Activated gamma-delta T cell (primary cell): ENCODE data around the gene ZNF398.

Source experiments
- DNase-seq: peaks from one replicate; lab custom pipeline; 2025; lab: John Stamatoyannopoulos, UW

Gene ZNF398

DNA sequence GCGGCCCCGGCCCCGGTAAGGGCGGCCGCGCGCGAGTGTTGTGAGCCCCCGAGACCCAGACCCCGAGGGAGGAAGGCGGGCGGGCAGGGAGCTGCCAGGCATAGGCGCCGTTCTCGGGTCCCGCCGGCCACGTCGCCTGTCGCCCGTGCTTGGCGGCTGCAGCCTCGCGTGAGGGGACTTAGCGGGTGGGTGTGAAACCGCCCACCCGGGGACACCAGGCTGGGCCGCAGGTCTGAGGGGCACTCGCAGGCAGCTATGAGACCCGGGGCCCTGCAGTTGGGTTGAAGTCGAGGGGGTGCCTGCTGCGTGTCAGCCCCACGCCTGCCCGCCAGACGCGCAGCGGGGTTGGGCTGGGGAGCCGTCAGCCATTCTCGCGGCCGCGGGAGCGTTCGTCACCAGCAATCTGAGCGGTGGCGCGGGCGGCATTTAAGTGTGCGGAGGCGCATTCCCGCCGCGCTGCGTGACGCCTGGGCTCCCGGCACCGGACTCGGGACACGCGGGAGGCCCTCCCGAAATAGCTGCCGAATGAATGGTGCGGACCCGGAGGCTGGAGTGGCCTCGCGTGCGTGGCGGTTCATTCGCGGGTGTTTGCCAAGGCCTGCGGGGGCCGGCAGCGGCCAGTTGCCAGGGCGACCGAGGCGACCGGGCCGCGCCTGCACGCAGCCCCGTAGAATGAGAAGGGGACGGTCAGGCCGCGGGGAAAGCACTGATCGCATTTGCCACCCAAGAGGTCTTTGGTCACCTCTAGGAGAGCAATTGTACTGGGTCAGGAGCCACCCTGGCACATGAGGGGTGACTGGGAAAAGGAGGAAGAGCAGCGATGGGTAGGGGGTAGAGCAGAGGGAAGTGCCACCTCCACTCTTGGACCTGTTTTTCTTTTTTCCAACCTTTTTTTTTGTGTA, 750 bp downstream of the ZNF398 start:
- DNase-seq = peak; percentile 65

DNA sequence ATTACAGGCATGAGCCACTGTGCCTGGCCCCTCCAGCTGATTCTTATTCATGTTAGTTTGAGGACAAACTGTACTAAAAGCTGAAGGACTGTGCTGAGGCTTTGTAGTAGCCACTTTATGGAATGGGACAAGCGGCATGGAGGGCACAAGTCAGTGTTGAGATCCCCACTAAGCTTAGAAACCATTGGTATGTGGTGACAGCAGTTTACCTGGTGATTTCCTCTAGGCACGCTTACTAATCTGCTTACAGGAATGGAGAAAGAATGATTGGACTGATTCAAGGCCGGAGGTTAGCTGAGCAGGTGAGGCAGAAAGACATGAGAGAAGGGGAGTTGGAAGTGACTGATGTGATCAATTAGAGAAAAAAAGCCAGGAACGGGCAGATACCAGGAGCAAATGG, 3.7 kb downstream of the ZNF398 start:
- DNase-seq = no peak

DNA sequence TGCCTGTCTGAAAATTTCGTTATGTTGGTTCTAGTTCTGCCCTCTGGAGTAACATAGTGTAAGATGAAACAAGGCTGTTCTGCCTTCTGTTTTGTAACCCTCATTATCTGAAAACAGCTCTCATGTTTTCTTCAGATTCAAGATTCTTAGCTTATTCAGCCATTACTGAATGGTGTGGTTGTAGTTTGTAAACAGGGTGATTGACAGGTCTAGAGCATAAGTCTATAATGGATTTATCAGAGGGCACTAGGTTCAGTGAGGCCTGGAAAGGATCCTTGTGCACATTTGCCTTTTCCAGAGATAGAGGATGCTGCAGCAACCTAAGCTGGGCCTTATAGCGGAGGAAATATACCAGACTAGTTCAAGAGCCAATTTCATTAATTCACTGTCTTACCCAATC, 6.1 kb downstream of the ZNF398 start:
- no peak for DNase-seq

DNA sequence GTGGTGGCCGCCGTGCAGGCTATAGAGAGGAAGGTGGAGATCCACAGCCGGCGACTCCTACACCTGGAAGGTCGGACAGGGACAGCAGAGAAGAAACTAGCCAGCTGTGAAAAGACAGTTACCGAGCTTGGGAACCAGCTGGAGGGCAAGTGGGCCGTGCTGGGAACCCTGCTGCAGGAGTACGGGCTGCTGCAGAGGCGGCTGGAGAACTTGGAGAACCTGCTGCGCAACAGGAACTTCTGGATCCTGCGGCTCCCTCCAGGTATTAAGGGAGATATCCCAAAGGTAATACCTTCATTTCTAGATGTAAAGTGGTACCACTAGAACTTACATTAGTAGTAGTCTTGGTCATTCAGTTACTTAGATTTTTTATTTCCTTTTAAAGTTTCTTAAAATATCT, 6.8 kb downstream of the ZNF398 start:
- DNase-seq = no peak

DNA sequence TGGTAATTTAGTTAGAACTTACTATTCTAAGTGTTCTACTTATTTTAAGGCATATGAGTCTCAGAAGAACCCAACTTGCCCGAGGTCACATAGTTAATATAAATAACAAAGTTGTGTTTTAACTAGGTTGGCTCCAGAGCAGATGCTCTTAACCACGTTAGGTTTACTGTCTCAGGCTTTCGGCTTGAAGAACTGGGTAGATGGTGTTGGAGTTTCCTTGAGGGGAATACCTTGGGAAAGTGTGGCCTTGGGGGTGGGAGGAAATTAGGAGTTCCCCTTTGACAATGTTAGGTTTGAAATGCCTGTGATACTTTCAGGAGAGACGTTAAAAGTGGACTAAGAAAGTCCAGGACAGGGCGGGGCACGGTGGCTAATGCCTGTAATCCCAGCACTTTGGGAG, 9.6 kb downstream of the ZNF398 start:
- DNase-seq = no peak

DNA sequence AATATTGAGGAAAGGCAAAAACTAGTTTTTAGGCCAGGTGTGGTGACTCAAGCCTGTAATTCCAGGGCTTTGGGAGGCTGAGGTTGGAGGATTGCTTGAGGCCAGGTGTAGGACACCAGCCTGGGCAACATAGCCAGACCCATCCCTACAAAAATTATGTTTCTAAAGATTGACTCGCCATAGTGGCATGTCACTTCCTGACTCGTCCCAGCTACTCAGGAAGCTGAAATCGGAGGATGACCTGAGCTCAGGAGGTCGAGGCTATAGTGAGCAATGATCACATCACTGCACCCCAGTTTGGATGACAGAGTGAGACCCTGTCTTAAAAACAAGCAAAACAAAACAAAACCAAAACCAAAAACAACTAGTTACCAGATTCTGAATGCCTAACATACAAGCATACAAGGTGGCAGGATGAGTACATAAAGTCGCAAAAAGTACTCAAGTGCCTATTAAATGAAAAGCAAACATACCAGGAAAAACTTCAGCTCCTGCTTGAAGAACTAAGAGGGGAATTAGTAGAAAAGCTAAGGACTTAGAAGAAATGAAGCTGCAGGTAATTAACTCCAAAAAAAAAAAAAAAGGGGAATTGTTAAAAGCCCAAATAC, 14.1 kb downstream of the ZNF398 start:
- no peak for DNase-seq

DNA sequence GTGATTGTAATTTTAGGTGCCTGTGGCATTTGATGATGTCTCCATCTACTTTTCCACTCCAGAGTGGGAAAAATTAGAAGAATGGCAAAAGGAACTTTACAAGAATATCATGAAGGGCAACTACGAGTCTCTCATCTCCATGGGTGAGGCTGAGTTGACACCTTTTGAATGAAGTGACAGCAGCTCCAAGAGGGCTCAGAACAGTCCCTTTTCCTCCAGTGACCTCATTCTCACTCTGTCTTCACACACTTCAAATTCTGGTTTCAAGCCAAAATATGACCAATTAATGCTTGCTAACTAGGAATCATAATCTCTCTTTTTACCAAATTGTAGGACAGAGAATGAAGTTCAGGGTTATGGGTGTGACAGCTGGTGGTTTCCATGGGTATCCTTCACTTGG, 18.9 kb downstream of the ZNF398 start:
- no peak for DNase-seq

DNA sequence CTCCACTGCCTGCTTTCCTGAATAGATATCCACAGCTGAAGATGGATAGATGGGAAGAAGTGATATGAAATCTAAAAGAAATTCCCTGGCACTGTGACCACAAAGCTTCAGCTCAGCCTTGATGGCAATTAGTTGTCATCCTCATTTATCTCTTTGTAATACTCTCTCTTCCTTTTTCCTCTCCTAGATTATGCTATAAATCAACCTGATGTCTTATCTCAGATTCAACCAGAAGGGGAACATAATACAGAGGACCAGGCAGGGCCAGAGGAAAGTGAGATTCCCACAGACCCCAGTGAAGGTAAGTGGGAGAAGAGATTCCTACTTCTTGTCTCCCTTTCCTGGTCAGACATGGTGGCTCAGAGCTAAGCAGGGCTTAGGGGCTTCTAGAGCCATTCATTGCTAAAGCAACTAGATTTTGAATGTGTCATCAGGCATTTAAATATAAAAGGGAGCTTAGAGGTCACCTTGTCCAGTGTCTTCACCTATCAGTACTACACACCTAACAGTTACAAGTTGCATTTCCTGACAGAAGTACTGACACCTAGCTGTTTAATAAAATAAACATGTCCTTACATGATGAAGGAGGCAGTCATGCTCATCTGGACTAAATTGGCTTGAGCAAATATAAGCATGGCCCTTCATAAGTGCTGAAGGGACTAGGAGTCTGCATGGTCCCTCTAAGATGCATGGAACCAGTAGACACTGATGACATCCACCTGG, 19.5 kb downstream of the ZNF398 start:
- DNase-seq = no peak

DNA sequence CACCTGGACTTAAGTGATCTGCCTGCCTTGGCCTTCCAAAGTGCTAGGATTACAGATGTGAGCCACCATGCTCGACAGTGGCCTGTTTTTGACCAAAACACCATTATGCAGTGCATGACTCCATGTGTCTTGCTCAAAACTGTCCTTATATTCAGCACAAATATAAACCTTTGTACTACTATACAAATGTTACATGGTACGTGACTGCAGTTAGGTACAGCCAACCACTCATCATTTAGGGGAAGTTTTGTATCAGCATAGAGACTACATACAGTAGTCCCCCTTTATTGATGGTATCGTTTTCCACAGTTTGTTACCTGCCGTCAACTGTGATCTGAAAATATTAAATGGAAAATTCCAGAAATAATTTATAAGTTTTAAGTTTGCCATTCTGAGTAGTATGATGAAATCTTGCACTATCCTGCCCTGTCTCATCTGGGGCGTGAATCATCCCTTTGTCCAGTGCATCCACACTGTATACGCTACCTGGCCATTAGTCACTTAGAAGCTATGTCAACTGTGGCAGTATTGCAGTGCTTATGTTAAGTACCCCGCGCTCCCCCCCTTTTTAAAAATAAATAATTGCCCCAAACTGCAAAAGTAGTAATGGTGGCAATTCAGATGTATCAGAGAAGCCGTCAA, 24.8 kb downstream of the ZNF398 start:
- DNase-seq = no peak

DNA sequence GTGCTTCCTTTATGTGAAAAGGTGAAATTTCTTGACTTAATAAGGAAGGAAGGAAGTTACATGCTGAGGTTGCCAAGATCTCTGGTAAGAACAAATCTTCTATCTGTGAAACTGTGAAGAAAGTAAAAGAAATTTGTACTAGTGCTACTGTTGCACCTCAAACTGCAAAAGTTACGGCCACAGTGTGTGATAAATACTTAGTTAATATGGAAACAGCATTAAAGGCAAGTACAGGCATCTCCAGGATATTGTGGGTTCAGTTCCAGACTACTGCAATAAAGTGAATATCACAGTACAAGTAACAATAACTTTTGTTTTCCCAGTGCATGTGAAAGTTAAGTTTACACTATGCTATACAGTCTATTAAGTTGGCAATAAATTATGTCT, 25.3 kb downstream of the ZNF398 start:
- no peak for DNase-seq

DNA sequence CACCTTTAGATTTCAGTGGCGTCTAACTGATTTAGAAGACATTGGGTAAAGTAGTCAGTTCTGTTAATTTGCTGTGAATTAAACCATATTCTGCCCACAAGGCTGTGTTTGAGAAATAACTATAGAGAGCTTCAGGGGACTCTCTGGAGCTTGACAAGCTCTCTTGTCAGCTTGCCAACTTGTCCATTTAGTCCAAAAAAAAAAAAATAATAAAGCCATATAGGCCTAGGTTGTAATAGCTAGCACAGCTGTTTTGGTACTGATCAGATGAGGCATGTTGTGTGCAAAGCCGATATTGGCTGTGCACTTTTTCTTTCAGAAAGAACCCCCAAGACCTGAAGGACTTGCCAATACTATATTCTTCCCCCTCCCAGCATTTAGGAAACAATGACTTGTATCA, 27.9 kb downstream of the ZNF398 start:
- DNase-seq = no peak

DNA sequence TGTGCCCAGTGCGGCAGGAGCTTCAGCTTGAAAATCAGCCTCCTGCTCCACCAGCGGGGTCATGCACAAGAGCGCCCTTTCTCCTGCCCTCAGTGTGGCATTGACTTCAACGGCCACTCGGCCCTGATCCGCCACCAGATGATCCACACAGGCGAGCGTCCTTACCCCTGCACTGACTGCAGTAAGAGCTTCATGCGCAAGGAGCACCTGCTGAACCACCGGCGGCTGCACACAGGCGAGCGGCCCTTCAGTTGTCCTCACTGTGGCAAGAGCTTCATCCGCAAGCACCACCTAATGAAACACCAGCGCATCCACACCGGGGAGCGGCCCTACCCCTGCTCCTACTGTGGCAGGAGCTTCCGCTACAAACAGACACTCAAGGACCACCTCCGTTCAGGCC, 32.0 kb downstream of the ZNF398 start:
- no peak for DNase-seq

DNA sequence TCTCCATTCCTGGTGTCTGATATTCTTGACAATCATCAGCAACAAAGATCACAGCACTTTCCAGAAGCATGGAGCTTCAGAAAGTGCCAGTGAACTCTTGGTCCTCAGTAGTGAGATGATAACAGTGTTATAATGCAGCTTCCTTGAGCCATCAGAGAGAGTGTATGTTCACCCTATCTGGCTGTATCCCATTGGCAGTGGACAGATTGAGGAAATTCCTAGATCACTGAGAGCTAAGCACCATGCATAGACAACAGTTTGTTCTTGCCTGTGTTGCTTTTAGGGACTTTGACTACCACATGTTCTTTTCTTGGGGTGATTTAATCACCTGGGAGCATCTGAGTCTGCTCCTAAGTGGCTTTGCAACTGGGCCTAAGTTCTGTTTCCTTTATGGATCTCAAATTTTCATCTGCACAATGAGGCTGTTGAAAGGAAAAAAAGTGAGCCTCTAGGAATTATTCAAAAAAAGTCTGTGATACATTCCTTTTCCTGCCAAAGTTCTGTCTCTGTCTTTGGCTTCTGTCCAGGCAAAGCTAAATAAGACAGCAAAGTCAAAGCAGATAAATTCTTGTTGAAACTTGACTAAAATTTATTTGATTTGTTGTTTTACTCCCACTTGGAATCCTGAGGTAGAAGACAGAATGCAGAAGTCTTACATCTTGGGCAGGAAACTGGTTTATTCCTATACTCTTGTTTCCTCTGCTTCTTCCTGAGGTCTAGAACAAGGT, 33.6 kb downstream of the ZNF398 start:
- no peak for DNase-seq

DNA sequence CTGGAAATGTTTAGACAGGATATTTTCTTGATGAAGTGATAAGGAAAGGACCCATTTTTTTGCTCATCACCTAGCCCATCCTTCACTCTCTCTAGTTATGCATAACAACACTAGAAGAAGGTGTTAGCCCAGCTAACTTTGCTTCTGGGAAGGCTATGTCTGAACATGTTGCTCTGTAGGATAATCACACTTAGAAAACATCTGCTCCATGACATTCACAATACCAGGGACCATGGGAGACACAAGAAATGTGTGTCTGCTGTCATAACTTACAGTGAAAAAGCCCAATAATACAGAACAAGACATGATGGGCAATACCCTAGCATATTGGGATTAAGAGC, 34.2 kb downstream of the ZNF398 start:
- DNase-seq = no peak

DNA sequence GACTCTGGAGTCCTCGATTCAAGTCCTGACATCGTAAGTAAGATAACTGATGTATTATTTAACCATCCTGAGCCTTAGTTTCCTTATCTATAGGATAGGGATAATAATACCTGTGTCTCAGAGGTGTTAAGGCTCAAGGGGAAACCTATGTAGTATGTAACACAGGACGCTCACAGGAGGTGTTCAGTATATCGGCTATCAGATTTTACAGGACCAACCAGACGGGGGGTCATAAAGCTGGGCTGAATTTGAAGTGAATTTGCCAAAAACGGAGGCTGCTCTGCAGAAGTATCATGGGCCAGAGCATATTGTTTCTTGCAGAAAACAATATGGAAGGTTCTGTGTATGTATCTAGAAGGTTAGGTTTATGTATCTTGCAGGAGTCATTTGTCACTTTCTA, 37.0 kb downstream of the ZNF398 start:
- no peak for DNase-seq

DNA sequence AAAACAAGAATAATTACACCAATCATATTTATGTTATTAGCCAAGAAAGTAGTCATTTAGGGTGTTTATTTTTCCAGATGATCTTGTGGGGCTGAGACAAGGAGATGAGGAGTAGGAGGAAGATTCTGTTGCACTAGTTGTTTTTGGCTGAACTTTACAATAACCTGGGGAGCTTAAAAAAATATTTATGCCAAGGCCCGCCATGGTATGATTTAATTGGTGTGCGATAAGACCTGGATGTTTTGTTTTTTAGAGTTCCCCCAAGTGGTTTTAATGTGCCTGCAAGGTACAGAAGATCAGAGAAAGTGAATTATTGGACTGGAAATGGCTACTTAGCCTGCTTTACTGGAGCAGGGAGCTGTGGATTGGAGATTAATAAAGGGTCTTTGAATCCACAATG, 41.0 kb downstream of the ZNF398 start:
- DNase-seq = no peak

DNA sequence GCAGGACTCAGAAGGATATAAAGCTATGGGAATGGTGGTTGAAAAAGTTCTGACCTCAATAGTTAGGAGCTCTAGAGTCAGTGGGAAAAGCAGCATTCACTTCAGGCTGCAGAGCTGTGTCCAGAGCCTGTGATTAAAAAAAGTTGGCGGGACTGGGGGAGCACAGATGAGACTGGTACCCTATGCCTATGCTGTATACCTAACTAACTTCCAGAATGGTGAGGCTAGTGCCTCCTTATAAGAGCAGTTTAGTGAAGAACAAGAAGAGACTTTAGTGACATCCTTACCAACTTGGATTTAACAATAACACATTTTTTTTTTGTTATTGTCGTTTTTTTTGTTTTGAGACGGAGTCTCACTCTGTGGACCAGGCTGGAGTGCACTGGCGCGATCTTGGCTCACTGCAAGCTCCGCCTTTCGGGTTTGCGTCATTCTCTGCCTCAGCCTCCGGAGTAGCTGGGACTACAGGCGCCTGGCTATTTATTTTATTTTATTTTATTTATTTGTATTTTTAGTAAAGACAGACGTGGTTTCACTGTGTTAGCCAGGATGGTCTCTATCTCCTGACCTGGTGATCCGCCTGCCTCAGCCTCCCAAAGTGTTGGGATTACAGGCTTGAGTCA, 41.5 kb downstream of the ZNF398 start:
- no peak for DNase-seq

DNA sequence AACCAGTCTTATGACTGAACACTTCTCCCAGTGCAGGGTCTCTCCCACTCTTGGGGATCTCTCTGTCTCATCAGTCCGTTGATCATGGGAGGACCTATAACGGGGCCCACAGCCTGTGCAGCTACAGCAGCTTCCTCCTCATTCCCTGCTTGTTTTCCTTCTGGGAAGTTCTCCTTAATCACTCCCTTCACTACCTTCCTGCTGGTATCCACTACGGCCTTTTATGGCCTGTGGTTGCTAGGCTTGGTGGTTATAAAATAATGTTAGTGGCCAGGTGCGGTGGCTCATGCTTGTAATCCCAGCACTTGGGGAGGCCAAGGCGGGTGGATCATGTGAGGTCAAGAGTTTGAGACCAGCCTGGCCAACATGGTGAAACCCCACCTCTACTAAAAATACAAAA, 44.6 kb downstream of the ZNF398 start:
- DNase-seq = no peak

DNA sequence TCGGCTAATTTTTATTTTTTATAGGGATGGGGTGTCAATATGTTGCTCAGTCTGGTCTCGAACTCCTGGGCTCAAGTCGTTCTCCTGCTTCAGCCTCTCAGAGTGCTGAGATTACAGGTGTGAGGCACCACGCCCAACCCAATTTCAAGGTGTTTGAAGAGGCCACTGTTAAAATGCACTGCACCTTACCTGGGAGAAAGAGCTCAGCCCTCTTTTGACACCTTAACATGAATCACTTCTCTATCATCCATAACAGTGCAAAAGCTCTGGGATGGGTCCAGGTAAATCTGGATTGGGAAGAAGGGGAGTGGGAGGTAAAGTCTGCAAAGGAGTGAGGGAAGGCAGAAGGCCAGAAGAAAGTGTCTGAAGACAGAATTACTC, 47.5 kb downstream of the ZNF398 start:
- DNase-seq = no peak

DNA sequence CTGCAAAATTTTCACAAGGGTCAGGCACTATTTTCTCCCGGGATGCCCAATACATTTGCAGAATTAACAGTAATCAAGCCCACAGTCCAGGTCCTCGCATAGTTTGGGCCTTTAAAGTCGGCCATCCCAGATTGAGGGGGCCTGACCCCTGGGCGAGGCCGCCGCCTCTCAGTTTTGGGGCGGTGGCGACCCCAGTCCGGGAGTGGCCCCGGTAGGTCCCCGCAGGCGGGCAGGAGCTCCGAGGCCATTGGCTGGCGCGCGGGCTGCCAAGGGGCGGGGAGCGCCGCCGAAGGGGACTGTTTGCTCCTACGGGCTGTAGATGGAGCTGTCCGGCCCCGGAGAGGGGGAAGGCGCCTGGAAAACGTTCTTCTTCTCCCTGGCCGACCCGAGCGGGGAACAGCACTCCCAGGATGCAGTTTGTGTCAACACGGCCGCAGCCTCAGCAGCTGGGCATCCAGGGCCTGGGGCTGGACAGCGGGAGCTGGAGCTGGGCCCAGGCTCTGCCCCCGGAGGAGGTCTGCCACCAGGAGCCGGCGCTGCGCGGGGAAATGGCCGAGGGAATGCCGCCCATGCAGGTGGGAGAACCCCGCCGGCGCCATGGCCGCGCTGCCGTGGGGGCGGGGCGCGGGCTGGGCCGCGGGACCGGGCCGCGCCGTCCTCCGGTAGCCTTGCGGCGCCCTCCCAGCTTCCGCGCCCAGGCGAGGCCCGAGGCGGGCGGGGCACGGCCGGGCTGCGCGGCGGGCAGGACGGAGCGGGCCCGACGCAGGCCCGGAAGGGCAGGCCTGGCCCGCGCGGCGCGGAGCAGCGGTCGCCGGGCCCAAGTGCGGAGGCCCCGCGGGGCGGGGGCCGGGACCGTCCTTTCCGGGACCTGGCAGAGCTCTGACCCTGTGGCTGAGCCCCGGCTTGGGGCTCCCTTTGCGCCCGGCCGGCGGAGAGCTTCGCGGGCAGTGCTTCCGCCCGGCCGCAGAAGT, 48.2 kb downstream of the ZNF398 start, which contains the start of gene ZNF282:
ZNF282 (plus strand) TSS at position 367 of the 971 bp plus-strand sequence; CDS start at position 411, 44 bp downstream.
- DNase-seq = peak; percentile 50
